HG02571 (cell line): Measurements from ENCODE around the gene CBL.

ENCODE experiments used
- ATAC-seq: cut with Tn5 transposase; IDR thresholded peaks from one replicate; pipeline ENCODE4 v1.9.1; 2021; ENCODE audit warnings: mild to moderate bottlenecking, moderate library complexity; ENCODE audit not compliant: unreplicated experiment

Gene CBL

DNA sequence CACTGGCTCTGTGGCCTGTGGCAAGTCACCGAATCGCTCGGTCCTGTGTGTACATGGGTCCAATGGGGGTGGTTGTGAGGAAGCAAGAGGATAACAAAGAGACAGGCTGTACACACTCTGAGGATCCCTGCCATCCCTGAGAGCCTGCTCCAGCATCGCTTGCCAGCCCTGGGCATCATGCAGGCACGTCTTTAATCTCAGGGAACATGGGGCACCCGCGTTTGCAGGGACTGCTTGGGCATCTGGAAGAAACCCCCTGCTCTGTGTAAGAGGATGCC, 135.8 kb downstream of the CBL start:
- ATAC-seq = no peak

- no peak for ATAC-seq
Measured at GRCh38 chr11:119342362-119343130, 136.4 kb downstream of the CBL start.

- ATAC-seq = no peak
Measured at GRCh38 chr11:119343726-119344125, 137.6 kb downstream of the CBL start.

- ATAC-seq = no peak
Measured at GRCh38 chr11:119344291-119345010, 138.3 kb downstream of the CBL start.

DNA sequence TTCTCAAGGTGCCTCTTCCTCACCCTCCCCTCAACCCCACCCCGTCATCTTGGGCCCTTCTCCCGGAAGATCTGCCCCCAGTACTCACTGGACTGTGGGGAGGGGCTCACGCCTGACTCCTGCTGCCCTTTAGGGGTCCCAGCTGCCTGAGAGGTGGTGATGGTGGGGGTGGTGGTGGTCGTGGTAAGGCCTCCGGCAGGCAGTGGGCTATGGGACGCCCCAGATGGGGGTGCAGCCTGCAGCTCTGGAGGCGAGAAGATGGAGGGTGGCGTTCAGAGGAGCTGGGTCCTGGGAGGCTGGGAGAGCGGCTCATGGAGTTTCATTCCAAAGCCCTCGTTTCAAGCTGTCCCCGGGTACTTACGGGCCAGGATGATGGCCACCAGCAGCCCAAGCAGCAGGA, 139.5 kb downstream of the CBL start:
- ATAC-seq = no peak

GRCh38 chr11:119346605-119347004, 140.5 kb downstream of the CBL start, which contains the start of gene MFRP:
MFRP (minus strand) TSS chr11:119346705; CDS start chr11:119346513, 192 bp downstream.
- ATAC-seq = no peak

GRCh38 chr11:119347242-119347641, 141.1 kb downstream of the CBL start:
- no peak for ATAC-seq

GRCh38 chr11:119347940-119348605, 141.9 kb downstream of the CBL start:
- ATAC-seq = no peak

DNA sequence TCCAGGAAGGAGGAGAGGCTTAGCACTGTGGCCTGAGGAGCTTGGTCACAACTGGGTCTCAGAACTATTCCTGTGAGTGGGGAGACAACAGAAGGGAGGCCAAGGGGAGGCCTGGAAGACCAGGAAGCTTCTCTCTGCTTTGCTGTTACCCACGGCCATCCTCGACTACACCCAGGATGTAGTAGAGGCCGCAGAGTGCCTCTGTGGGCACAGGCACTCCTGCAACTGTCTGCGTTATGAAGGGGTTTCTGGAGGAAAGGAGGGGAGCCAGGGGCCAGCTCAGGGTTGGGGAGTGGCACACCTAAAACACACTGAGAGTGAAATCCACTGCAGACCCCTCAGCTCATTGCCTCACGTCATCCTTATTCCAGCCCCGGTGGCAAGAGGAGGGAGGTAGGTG, 144.2 kb downstream of the CBL start:
- no peak for ATAC-seq

- ATAC-seq = no peak
Measured at GRCh38 chr11:119351232-119351631, 145.1 kb downstream of the CBL start.

- no peak for ATAC-seq
Measured at GRCh38 chr11:119352857-119353260, 146.7 kb downstream of the CBL start.

- ATAC-seq = no peak
Measured at GRCh38 chr11:119355091-119355843, 149.1 kb downstream of the CBL start.

DNA sequence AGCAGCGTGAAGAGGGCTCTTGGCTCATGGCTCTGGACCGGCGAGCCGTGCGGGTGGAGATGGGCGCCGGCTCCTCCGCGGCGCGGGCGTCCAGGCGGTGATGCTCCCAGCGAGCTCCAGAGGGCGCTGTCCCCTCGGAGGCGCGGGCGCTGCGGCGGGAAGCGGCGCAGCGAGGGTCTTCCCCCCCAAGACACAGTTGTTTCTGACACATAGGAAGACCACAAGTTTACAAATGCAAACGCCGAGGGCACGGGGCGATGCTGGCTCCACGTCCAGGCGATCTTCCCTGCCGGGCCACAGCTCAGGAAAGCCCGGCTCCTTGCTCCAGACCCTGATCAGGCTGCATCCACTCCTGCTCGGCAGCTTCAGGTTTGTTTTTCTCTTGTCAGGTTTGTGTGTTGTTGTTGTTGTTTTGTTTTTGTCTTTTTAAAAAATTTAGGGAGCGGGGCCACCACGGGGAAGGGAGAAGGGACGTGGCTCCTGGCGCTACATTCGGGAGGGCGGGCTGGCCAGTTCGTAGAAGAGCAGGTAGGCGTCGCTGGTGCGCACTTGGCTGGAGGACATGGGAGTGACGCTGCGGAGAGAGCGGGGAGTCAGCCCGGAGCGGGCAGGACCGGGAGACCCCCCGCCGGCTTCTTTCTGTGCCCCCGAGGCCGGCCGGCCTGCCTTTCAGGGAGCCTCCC, 150.4 kb downstream of the CBL start:
- ATAC-seq = peak; percentile 62

DNA sequence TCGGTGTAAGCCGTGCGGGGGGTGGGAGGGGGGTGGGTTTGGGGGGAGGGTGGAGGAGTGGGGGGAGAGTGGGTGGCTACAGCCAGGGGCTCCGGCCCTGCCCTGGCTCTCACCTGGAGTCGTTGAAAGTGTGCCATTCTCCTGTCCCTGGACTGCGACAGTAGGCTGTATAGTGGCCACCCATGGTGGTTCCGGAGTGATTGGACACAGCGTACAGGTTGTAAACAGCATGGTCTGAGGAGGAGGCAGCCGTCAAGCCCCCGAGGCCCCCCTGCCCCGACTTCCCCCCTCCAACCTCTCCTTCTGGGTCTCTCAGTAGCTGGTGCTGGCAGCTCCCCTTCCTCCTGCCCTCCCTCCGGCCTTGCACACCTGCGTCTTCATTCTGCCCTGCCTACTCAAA, 150.9 kb downstream of the CBL start:
- ATAC-seq = no peak
